Measurements from ENCODE around the gene DNAJC13. TPM values are rescaled to one million over a fixed set of nuclear protein-coding genes. Genes with fewer than 3 reads are reported as not detected.

DNAJC13 gene
- total RNA-seq, 1 experiment from 2014 or later = 28.8 TPM

GRCh38 chr3:132448216-132448961, 31.1 kb downstream of the DNAJC13 start:
- Histone ChIP-seq H3K4me3 (replicated peaks in 1 of 2; ENCODE audit: low read depth in 1 of 2, low read length in 2 of 2) (no peak overlapping the region), H3K79me2 (ENCODE audit: insufficient read depth, low read length) (peaks cover 4% of the 10 kb centered on the region; the same call in 1 of the 2 replicates), H3K9ac (ENCODE audit: low read length) (no peak overlapping the region), H3K4me2 (ENCODE audit: low read length) (no peak overlapping the region), H3K27ac (ENCODE audit: low read depth, low read length) (no peak overlapping the region), H3K9me2 (ENCODE audit: insufficient read depth) (no peaks in the 10 kb centered on the region), H3K36me3 (ENCODE audit: control insufficient read depth in 1 of 2, insufficient read depth in 2 of 2, low read length in 2 of 2) (no peaks in the 10 kb centered on the region; a peak in 1 of 4 replicates), H4K20me1 (ENCODE audit: insufficient read depth) (no peaks in the 10 kb centered on the region; the same call in 1 of the 2 replicates), H3K4me1 (ENCODE audit: control insufficient read depth in 1 of 2, insufficient read depth in 2 of 2, low read length in 2 of 2) (no peaks in the 10 kb centered on the region), H3K9me3 (ENCODE audit: control insufficient read depth in 1 of 2, insufficient read depth in 1 of 2, low read depth in 1 of 2, low read length in 2 of 2) (no peaks in the 10 kb centered on the region), H2AFZ (ENCODE audit: low read depth, low read length, poor library complexity, severe bottlenecking) (no peak overlapping the region), H3K27me3 (ENCODE audit: insufficient read depth, low read length) (no peaks in the 10 kb centered on the region)
- ChIA-PET RAD21 (ENCODE audit: low non-redundant PET in 1 of 2, low total read pairs in 2 of 2, uncharacterized antibody in 2 of 2, unreplicated experiment in 2 of 2) (no interaction called here), CTCF (no interaction called here), POLR2A (interaction anchor here (0.7 kb wide), 1 partner anchor 30 kb away, joined by 3 read pairs; no protein-coding TSS in a partner anchor)
- no peak for TF ChIP-seq EZH2phosphoT487 (IDR thresholded peaks at IDR 0.05; ENCODE audit: borderline replicate concordance)
- TF ChIP-seq JUND (IDR thresholded peaks at IDR 0.05) = no peak
- TF ChIP-seq EZH2 (IDR thresholded peaks at IDR 0.05) = no peak
- TF ChIP-seq, protein P1, sequence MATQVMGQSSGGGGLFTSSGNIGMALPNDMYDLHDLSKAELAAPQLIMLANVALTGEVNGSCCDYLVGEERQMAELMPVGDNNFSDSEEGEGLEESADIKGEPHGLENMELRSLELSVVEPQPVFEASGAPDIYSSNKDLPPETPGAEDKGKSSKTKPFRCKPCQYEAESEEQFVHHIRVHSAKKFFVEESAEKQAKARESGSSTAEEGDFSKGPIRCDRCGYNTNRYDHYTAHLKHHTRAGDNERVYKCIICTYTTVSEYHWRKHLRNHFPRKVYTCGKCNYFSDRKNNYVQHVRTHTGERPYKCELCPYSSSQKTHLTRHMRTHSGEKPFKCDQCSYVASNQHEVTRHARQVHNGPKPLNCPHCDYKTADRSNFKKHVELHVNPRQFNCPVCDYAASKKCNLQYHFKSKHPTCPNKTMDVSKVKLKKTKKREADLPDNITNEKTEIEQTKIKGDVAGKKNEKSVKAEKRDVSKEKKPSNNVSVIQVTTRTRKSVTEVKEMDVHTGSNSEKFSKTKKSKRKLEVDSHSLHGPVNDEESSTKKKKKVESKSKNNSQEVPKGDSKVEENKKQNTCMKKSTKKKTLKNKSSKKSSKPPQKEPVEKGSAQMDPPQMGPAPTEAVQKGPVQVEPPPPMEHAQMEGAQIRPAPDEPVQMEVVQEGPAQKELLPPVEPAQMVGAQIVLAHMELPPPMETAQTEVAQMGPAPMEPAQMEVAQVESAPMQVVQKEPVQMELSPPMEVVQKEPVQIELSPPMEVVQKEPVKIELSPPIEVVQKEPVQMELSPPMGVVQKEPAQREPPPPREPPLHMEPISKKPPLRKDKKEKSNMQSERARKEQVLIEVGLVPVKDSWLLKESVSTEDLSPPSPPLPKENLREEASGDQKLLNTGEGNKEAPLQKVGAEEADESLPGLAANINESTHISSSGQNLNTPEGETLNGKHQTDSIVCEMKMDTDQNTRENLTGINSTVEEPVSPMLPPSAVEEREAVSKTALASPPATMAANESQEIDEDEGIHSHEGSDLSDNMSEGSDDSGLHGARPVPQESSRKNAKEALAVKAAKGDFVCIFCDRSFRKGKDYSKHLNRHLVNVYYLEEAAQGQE (IDR thresholded peaks at IDR 0.05; ENCODE audit: low read depth) = no peak
- TF ChIP-seq TCF7L2 (IDR thresholded peaks at IDR 0.05; ENCODE audit: borderline replicate concordance, extremely low read depth, insufficient read depth, insufficient read length) = no peak
- TF ChIP-seq POLR2AphosphoS5 (IDR thresholded peaks at IDR 0.05; ENCODE audit: low read depth, low read length) = no peak
- no peak for TF ChIP-seq ZNF274 (IDR thresholded peaks at IDR 0.05; ENCODE audit: low read depth, low read length)
- no peak for TF ChIP-seq SP1 (IDR thresholded peaks at IDR 0.05; ENCODE audit: low read depth)
- TF ChIP-seq RAD21 (IDR thresholded peaks at IDR 0.05; ENCODE audit: low read depth) = no peak
- no peak for TF ChIP-seq FOSL1 (IDR thresholded peaks at IDR 0.05; ENCODE audit: low read depth)
- TF ChIP-seq YY1 (IDR thresholded peaks at IDR 0.05; ENCODE audit: extremely low read depth, insufficient replicate concordance, low read depth, low read length) = no peak
- intact Hi-C loops (cut with micrococcal nuclease) = no loop called here
- BruUV-seq (replicated peaks) = no TSS peak
- DNase-seq (ENCODE audit: low read depth, low spot score) (no peak), ATAC-seq (no peak)
